CD4-positive, alpha-beta T cell treated with Interleukin-15 for 4 hours (primary cell): Measurements from ENCODE around the gene CDC14B.

Experiments used
- DNase-seq: peaks from one replicate; pipeline ENCODE4 v3.0.0-alpha.2; 2020; ENCODE audit warnings: low spot score

The CDC14B gene

DNA sequence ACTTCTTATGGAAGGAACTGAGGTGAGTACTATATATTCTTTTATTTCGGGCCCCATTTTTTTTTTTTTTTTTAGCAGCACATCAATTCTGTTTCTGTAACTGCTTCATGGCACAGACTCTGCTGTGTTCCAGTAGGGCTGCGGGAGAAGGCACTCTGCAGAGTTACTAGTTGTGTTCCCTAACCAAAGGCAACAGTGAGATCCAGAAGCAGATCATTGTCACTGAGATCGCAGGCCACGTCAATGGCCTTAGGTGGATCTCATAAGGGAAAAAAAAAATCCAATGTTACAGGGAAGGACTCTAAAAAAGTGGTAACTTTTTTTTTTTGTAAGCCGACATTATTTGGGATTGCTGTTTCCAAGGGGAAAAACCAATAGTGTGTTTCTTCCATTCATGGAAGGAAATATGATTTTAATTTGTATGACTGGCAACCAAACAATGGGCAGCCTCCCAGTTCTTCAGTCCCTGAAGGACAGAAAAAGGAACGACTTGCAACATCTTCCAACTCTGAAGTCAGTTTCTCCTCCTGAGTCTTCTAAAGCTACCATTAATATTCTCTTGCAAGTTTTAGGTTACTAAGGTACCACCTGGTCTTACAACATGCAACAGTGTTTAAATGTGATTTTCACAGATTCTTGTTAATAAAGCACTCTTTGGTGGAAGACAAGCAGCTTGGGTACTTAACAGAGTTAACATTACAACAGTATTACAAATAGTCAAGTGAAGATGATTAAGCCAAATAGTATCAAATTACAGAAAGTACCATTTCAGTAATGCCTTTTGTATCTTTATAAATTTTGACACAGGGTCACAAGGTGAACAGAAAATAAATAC is 116.9 kb downstream of the CDC14B start:
- no peak for DNase-seq

- DNase-seq, result no peak
Observed at GRCh38 chr9:96501633-96502538, 117.8 kb downstream of the CDC14B start.

- no peak for DNase-seq
Observed at GRCh38 chr9:96500696-96501632, 118.7 kb downstream of the CDC14B start.

- DNase-seq, result no peak
Observed at GRCh38 chr9:96499257-96499656, 120.4 kb downstream of the CDC14B start.

DNA sequence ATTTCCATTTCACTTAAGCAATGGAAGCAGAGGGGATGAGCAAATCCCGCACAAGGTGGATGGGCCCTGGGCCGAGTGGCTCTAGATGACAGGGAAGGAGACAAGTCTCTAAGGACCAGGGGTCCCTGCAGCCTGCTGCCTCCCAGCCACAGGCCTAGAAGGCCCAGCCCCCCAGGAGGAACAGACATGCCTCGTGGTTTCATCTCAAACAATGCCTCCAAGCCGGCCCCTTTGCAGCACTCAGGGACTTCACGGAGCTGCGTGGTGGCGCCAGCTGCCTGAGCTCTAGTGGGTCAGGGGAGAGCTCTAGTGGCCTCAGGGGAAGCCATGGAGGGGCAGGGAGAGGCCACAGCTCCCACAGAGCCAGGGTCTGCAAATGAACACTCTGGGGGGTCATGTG is 120.8 kb downstream of the CDC14B start:
- no peak for DNase-seq

- no peak for DNase-seq
Observed at GRCh38 chr9:96497117-96497399, 122.6 kb downstream of the CDC14B start.

- no peak for DNase-seq
Observed at GRCh38 chr9:96496368-96497116, 123.1 kb downstream of the CDC14B start.

GRCh38 chr9:96495341-96495740 is 124.3 kb downstream of the CDC14B start:
- no peak for DNase-seq

DNA sequence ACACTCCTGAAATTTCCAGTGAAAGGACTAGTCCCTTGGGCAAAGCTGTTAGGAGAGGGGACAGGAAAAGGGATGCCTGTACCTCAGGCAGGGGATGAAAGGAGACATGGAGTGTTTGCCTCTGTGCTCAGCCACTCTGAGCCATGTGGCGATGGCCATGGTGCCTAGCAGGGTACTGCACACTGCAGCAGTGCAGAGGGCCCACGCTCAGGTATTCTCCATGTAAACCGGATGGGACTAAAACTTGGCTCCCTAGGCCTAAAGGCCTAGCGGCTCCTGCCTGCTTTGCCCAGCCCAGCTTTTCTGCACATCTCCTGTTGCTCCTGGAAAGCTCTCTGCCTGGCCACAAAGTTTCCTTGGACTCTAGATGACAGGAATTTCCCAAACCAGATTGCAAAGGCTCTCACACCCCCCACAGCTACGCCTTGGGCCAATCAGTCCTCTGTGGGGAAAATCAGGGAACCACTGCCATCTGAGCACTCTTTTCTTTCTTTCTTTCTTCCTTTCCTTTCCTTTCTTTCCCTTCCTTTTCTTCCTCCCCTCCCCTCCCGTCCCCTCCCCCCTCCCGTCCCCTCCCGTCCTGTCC is 125.3 kb downstream of the CDC14B start:
- no peak for DNase-seq

- DNase-seq, result no peak
Observed at GRCh38 chr9:96493757-96494156, 125.9 kb downstream of the CDC14B start.

GRCh38 chr9:96492993-96493531 is 126.6 kb downstream of the CDC14B start:
- DNase-seq, result no peak

DNA sequence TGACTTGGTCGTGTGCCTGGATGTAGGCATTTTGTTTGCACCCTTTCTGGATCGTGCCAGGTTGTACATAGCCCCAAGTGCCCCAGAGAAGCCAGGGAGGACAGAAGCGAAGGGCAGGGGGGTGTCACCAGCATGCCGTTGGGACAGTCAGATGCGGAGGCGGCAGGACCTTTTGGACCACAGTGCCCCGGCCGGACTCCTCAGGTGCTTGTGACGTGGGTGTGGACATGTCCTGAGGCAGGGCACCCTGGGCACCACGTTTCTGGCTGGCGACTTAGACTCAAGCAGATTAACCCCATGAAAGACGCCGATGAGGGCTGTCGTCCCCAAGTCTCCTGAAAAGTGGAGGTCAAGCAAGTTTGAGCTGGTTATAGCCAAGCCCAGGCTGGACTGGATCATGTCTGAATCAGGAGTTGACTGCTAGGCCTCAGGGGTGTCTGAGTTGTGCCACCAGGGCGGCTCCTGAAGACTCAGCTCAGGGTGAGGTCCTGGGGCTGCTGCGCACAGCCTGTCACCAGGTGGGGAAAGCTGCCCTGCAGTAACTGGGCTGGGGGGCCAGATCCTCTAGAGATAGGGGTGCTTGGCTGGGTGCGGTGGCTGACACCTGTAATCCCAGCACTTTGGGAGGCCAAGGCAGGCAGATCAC is 127.6 kb downstream of the CDC14B start:
- no peak for DNase-seq

GRCh38 chr9:96491079-96491879 is 128.4 kb downstream of the CDC14B start:
- DNase-seq, result peak; percentile 24

GRCh38 chr9:96490534-96491078 is 129.0 kb downstream of the CDC14B start:
- DNase-seq, result no peak

GRCh38 chr9:96489482-96489979 is 130.1 kb downstream of the CDC14B start:
- DNase-seq, result no peak

- DNase-seq, result no peak
Observed at GRCh38 chr9:96487949-96488348, 131.7 kb downstream of the CDC14B start.

DNA sequence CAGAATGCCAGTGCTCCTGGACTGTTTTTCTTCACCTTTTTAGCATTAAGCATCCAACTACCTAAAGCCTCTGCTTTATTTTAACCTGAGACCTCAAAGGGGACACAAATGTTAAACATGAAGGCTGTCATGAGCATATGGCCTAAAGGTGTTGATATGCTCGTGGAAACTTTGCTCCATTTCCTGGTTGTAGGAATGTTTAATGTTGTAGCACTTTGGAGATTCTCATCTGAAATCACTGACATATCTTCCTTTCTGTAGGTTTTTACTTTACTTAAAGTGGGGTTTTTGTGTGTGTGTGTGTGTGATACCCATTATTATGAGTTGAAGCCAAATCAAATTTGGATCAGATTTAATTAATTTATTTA is 132.6 kb downstream of the CDC14B start:
- no peak for DNase-seq

- no peak for DNase-seq
Observed at GRCh38 chr9:96486386-96487028, 133.1 kb downstream of the CDC14B start.
